GM12864 (cell line): ENCODE results near the gene ALDH1L1.
"Not testable (repeated sequence)": the region's sequence is repeated elsewhere in the genome, so short reads cannot be mapped to it uniquely, and the experiment has no call there.

Experiments used
- DNase-seq: peaks from one replicate; pipeline ENCODE4 v3.0.0-alpha.2; 2011; ENCODE audit warnings: low read depth
- H3K4me3 ChIP-seq: 2 replicates; pipeline ENCODE4 v1.5.1; 2011; ENCODE audit warnings: mild to moderate bottlenecking, low read depth, low read length, control low read depth
- TF ChIP-seq, protein P1 (sequence below): IDR thresholded peaks from 2 replicates; pipeline ENCODE4 v1.5.1; 2011; ENCODE audit warnings: low read depth, mild to moderate bottlenecking, moderate library complexity, low read length, control low read depth, inconsistent platforms; ENCODE audit errors: missing control alignments

Gene ALDH1L1

DNA sequence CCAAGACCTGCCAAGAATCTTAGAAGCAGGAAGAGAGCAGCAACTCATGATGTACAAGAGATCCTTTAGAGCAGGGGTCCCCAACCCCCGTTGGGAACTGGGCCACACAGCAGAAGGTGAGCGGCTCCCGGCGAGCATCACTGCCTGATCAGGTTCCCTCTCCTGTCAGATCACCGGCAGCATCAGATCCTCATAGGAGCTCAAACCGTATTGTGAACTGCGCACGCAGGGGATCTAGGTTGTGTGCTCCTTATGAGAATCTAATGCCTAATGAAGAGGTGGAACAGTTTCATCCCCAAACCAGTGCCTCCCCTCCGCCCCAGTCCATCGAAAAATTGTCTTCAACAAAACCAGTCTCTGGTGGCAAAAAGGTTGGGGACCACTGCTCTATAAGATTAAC, 110.2 kb downstream of the ALDH1L1 start:
- DNase-seq = no peak
- TF ChIP-seq, protein P1, sequence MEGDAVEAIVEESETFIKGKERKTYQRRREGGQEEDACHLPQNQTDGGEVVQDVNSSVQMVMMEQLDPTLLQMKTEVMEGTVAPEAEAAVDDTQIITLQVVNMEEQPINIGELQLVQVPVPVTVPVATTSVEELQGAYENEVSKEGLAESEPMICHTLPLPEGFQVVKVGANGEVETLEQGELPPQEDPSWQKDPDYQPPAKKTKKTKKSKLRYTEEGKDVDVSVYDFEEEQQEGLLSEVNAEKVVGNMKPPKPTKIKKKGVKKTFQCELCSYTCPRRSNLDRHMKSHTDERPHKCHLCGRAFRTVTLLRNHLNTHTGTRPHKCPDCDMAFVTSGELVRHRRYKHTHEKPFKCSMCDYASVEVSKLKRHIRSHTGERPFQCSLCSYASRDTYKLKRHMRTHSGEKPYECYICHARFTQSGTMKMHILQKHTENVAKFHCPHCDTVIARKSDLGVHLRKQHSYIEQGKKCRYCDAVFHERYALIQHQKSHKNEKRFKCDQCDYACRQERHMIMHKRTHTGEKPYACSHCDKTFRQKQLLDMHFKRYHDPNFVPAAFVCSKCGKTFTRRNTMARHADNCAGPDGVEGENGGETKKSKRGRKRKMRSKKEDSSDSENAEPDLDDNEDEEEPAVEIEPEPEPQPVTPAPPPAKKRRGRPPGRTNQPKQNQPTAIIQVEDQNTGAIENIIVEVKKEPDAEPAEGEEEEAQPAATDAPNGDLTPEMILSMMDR = no peak
- no peak overlapping the region for H3K4me3 ChIP-seq

DNA sequence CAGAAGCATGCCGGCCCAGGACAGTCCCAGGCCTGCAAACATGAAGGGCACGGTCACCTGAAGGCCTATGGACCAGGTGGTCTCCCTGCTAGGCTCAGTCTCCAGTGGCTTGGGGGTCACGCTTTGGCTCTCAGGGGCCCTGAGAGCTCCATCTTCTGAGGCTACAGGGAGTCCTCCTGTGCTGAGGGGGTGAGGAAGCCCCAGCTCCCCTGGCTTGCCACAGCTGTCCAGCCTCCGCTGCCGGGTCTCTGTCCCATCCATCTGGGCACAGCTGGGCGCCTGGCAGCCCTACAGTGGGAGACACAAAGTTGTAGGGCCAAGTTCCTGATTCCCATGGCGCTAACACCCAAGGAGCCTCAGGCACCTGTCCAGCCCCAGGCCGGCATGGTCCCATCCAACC, 112.4 kb downstream of the ALDH1L1 start:
- no peak overlapping the region for H3K4me3 ChIP-seq
- DNase-seq = no peak
- TF ChIP-seq, protein P1 = no peak

DNA sequence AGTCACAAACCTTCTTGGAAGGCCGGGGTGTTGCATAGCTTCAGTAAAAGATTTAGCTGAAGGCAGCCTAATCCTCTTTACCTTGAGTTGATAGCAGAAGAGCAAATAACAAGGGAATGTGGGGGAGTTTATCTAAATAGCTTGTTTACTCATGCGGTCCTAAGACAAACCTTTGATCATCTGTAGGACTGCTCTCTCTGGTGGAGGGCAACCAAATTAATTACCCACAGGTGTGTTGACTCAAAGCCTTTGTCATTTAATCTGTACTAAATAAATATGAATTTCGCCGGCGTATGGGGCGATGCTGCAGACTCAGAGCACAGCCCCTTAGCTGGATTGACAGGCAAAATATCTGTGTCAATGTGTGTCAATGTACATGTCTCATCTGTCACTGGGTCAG, 113.7 kb downstream of the ALDH1L1 start:
- not testable (repeated sequence) for H3K4me3 ChIP-seq, DNase-seq

DNA sequence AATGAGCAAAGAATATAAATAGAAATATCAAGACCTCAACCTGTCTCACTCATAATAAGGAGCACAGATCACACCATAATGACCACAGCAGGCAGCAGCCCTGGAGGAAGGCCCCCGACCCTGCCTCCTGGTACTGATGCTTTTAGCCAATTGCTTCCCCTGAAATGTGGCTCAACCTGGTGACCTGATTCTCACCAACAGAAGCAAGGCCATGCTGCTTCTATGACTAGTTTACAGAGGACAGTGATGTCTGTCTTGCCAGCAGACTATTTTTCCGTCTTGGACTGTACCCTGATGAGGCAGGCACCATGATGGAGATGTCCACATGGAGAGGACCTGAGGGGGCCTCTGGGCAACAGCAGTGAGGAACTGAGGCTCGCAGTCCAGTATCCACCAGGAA, 114.5 kb downstream of the ALDH1L1 start:
- no peak for DNase-seq
- TF ChIP-seq, protein P1 = no peak

DNA sequence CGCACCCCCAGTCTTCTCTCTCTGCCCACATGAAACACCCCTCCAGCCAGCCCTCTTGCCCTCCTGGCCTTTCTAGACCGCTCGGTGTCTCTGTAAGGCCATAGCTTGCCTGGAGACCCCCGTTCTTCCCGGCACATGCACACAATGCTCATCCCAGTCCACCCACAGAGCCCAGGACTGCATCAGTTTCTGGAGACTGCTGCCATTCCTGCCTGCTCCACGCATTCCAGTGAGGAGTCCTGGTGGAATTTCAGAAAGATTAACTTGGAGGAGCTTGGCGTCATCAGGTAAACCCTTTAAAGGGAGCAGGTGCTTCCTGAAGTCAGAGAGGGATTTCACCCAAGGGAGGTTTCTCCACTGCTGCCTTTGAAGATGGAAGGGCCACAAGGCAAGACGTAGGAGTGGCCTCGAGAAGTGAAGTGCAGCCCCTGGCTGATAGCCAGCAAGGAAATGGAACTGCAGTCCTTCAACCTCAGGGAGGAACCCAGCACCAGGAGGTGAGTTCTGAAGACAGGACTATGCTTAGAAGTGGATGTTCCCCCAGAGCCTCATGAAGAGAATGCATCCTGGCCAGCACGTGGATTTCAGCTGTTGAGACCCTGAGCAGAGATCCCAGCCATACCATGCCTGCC, 115.6 kb downstream of the ALDH1L1 start:
- no peak overlapping the region for H3K4me3 ChIP-seq
- TF ChIP-seq, protein P1 = no peak
- no peak for DNase-seq

More for the DNA sequence above, 114.5 kb downstream of the ALDH1L1 start:
- H3K4me3 ChIP-seq = no peak overlapping the region

DNA sequence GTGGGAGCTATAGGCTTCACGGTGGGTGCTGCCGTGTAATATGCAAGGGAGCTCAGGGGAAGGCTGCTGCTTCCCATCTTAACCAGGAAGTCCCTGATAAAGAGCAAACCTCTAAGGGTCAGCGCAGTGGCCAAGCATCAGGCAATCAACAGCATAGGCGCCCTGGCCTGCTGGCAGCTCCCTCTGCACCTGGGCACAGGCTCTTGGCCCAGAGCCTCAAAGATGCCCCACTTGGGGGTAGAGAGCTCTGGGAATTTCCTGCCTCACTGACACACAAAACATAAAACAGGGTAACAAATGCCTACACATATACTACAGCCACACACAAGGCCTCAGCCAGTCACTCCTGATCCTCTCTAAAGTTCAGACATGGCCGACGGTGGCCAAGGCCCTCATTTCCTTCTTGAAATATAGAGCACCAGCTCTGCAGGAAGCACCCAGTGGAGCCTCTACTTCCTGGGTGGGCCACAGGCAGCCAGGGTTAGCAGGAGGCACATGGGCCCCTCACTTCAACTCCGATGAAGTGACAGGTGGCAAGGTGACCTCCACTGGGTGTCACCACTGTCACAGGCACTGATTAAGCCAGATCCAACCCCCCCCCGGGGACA, 116.9 kb downstream of the ALDH1L1 start:
- TF ChIP-seq, protein P1 = no peak
- no peak overlapping the region for H3K4me3 ChIP-seq
- no peak for DNase-seq

DNA sequence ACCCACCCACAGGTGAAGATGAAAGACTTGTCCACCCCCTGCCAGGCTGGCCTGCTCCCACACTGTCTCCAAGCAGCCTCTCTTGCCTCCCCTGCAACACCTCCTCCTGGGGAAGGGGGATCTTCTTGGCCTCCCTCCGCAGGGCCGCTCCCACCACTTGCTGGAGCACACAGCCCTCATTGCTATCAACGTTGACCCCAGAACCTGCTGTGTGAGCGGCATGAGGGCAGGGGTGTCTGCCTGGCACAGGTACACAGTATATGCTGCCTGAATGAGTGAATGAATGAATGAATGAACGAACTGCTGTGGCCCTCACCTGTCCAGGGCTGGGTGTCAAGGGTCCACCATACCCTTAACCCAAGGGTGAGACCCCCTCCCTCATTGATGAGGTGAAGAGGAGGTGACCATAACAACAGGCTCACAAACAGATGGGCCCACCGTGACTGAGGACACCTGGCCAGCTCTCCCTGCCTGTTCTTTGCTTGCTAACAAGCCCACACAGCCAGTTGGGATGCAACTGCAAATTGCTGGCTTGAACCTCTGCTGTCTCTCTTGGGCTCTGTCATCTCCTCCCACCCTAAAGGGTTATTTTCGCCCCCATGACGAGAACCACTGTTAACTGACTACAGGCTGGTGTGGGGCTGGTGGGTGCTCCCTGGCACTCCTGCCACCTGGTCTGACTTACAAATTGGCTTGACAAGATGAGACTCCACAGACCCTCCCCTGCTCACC, 118.9 kb downstream of the ALDH1L1 start:
- no peak for DNase-seq
- TF ChIP-seq, protein P1 = no peak
- H3K4me3 ChIP-seq = no peak overlapping the region
